HEK293T (cell line): Measurements from ENCODE around the gene USF1.

Source experiments
- ARNT ChIP-seq: fragments of 450-650 bp; IDR thresholded peaks from 2 replicates; pipeline ENCODE4 v1.6.1; 2017; ENCODE audit warnings: mild to moderate bottlenecking
- BHLHE40 ChIP-seq: fragments of 450-650 bp; IDR thresholded peaks from 2 replicates; pipeline ENCODE4 v1.6.1; 2016; ENCODE audit warnings: mild to moderate bottlenecking, moderate library complexity, borderline replicate concordance
- ELF4 ChIP-seq: fragments of 450-650 bp; IDR thresholded peaks from 2 replicates; pipeline ENCODE4 v1.6.1; 2017; ENCODE audit warnings: antibody characterized with exemption
- FOXM1 ChIP-seq: fragments of 450-650 bp; IDR thresholded peaks from 2 replicates; pipeline ENCODE4 v1.6.1; 2017; ENCODE audit warnings: mild to moderate bottlenecking, borderline replicate concordance
- HDGF ChIP-seq: fragments of 450-650 bp; IDR thresholded peaks from 2 replicates; pipeline ENCODE4 v1.6.1; 2017; ENCODE audit warnings: antibody characterized with exemption, borderline replicate concordance
- SP1 ChIP-seq: fragments of 450-650 bp; IDR thresholded peaks from 2 replicates; pipeline ENCODE4 v1.6.1; 2017
- SUZ12 ChIP-seq: fragments of 450-650 bp; IDR thresholded peaks from 2 replicates; pipeline ENCODE4 v1.6.1; 2016; ENCODE audit warnings: mild to moderate bottlenecking
- TARDBP ChIP-seq: fragments of 450-650 bp; IDR thresholded peaks from 2 replicates; pipeline ENCODE4 v1.6.1; 2016
- ZNF384 ChIP-seq: fragments of 450-650 bp; IDR thresholded peaks from 2 replicates; pipeline ENCODE4 v1.6.1; 2016

DNA sequence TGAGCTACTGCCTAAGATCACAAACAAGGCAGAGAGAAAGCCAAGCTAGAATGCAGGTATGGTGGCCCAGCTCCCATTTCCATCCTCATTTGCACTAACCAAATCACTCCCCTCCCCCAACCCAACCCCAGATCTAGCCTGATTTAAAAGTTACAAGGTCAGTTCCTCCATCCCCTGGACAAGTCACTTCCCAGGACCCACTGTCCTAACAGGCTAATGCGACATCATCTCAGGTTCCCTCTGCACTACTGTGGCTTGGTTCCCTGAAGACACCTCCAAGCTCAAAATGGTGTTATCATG lies 27.2 kb downstream of the USF1 start:
- TF ChIP-seq SP1 (no peak), BHLHE40 (no peak), ARNT (no peak), HDGF (no peak), TARDBP (no peak), FOXM1 (no peak), ZNF384 (no peak), ELF4 (no peak), SUZ12 (no peak)
